Karpas-422 (cell line): Measurements from ENCODE around the gene MAZ. TPM values are rescaled to one million over a fixed set of nuclear protein-coding genes. Genes with fewer than 3 reads are reported as not detected.
"Not testable (repeated sequence)": the region's sequence is repeated elsewhere in the genome, so short reads cannot be mapped to it uniquely, and the experiment has no call there.

Experiments
- DNase-seq: peaks from one replicate; pipeline ENCODE4 v3.0.0-alpha.2; 2015
- H2AFZ ChIP-seq: fragments of 200-600 bp; sonication (generic); 2 replicates; pipeline ENCODE4 v1.6.1; 2014; ENCODE audit warnings: antibody characterized with exemption, low read length, mixed read lengths
- H3K27ac ChIP-seq: fragments of 200-600 bp; sonication (generic); 2 replicates; pipeline ENCODE4 v1.5.1; 2014; ENCODE audit warnings: mild to moderate bottlenecking, low read length, moderate library complexity
- H3K27me3 ChIP-seq: fragments of 200-600 bp; sonication (generic); 2 replicates; pipeline ENCODE4 v1.6.1; 2014; ENCODE audit warnings: low read length, mixed read lengths
- H3K36me3 ChIP-seq: fragments of 200-600 bp; sonication (generic); 2 replicates; pipeline ENCODE4 v1.6.1; 2014; ENCODE audit warnings: low read length, mixed read lengths; ENCODE audit not compliant: insufficient read depth
- H3K4me1 ChIP-seq: fragments of 200-600 bp; sonication (generic); 2 replicates; pipeline ENCODE4 v1.6.1; 2014; ENCODE audit warnings: mild to moderate bottlenecking, low read length, mixed read lengths
- H3K4me2 ChIP-seq: fragments of 200-600 bp; sonication (generic); 2 replicates; pipeline ENCODE4 v1.6.1; 2014; ENCODE audit warnings: low read length, low read depth, mild to moderate bottlenecking; ENCODE audit not compliant: poor library complexity, severe bottlenecking
- H3K4me3 ChIP-seq: fragments of 200-600 bp; sonication (generic); 2 replicates; pipeline ENCODE4 v1.5.1; 2014; ENCODE audit warnings: mild to moderate bottlenecking, antibody characterized with exemption, low read length, mixed read lengths
- H3K79me2 ChIP-seq: fragments of 200-600 bp; sonication (generic); 2 replicates; pipeline ENCODE4 v1.6.1; 2014; ENCODE audit warnings: mild to moderate bottlenecking, low read length, mixed read lengths
- H3K9ac ChIP-seq: fragments of 200-600 bp; sonication (generic); 2 replicates; pipeline ENCODE4 v1.6.0; 2014; ENCODE audit warnings: low read length
- H3K9me2 ChIP-seq: fragments of 200-600 bp; sonication (generic), shearing (Covaris generic); replicated peaks from 2 replicates; pipeline ENCODE4 v1.6.0; 2014; ENCODE audit warnings: mild to moderate bottlenecking, low read length, moderate library complexity; ENCODE audit not compliant: insufficient read depth
- H3K9me3 ChIP-seq: fragments of 300-700, 200-600 bp; sonication (generic); 2 replicates; pipeline ENCODE4 v1.6.1; 2014; ENCODE audit warnings: low read length, mixed read lengths
- H4K20me1 ChIP-seq: fragments of 200-600 bp; sonication (generic); 2 replicates; pipeline ENCODE4 v1.6.1; 2014; ENCODE audit warnings: mild to moderate bottlenecking, antibody characterized with exemption, low read length, low read depth; ENCODE audit not compliant: insufficient read depth
- total RNA-seq: library from RNA; depleted of rRNA; stranded (reverse); fragments of >200 nt; shearing (Covaris generic); gene quantifications from 2 replicates; pipeline ENCODE4 v1.2.3, GENCODE V29; 2014; ENCODE audit warnings: low replicate concordance

Gene MAZ
- total RNA-seq, 1 experiment from 2014 or later = 118 TPM

- Histone ChIP-seq H3K9ac (no peak within 1 kb of the TSS), H3K36me3 (no peaks in the 10 kb centered on the region), H3K79me2 (no peaks in the 10 kb centered on the region), H3K9me3 (no peaks in the 10 kb centered on the region), H3K9me2 (no peaks in the 10 kb centered on the region), H4K20me1 (no peaks in the 10 kb centered on the region), H3K27ac (no peak within 1 kb of the TSS), H2AFZ (no peak within 1 kb of the TSS), H3K4me3 (no peak within 1 kb of the TSS), H3K4me1 (no peaks in the 10 kb centered on the region), H3K27me3 (no peaks in the 10 kb centered on the region), H3K4me2 (no peak within 1 kb of the TSS)
- no peak for DNase-seq
These were observed 28.6 kb upstream of the MAZ start, which contains the start of gene ZG16 for GRCh38 chr16:29777576-29778350. Gene ZG16, plus strand, starts transcription at chr16:29778256. Its CDS starts 1,011 bp downstream, at chr16:29779267.

- Histone ChIP-seq H3K9me2 (no peaks in the 10 kb centered on the region), H3K4me3 (no peak overlapping the region), H3K27me3 (no peaks in the 10 kb centered on the region), H3K9ac (no peak overlapping the region), H3K79me2 (no peaks in the 10 kb centered on the region), H3K4me1 (no peaks in the 10 kb centered on the region), H3K9me3 (no peaks in the 10 kb centered on the region), H3K4me2 (no peak overlapping the region), H2AFZ (no peak overlapping the region), H3K36me3 (no peaks in the 10 kb centered on the region), H3K27ac (no peak overlapping the region), H4K20me1 (no peaks in the 10 kb centered on the region)
- no peak for DNase-seq
These were observed 26.9 kb upstream of the MAZ start for GRCh38 chr16:29779474-29779873.

GRCh38 chr16:29783094-29783953 lies 23.0 kb upstream of the MAZ start:
- H3K27me3 ChIP-seq, DNase-seq, H3K9me3 ChIP-seq, H3K9ac ChIP-seq, H3K4me3 ChIP-seq, H4K20me1 ChIP-seq, H2AFZ ChIP-seq, H3K4me1 ChIP-seq, H3K27ac ChIP-seq, H3K9me2 ChIP-seq, H3K79me2 ChIP-seq, H3K4me2 ChIP-seq, H3K36me3 ChIP-seq: not testable (repeated sequence)

GRCh38 chr16:29784157-29784556 lies 22.2 kb upstream of the MAZ start:
- Histone ChIP-seq H3K9me2 (no peaks in the 10 kb centered on the region), H3K27me3 (no peaks in the 10 kb centered on the region), H4K20me1 (no peaks in the 10 kb centered on the region), H3K79me2 (no peaks in the 10 kb centered on the region), H3K9ac (no peak overlapping the region), H3K27ac (no peak overlapping the region), H3K9me3 (no peaks in the 10 kb centered on the region), H3K4me3 (no peak overlapping the region), H3K36me3 (no peaks in the 10 kb centered on the region), H3K4me1 (no peaks in the 10 kb centered on the region), H2AFZ (no peak overlapping the region), H3K4me2 (no peak overlapping the region)
- DNase-seq = no peak

GRCh38 chr16:29784901-29785500 lies 21.3 kb upstream of the MAZ start:
- no peaks in the 10 kb centered on the region for H3K36me3 ChIP-seq
- no peaks in the 10 kb centered on the region for H4K20me1 ChIP-seq
- no peak overlapping the region for H3K4me3 ChIP-seq
- no peaks in the 10 kb centered on the region for H3K27me3 ChIP-seq
- no peak for DNase-seq
- no peaks in the 10 kb centered on the region for H3K79me2 ChIP-seq
- peaks cover 6% of the 10 kb centered on the region for H3K4me1 ChIP-seq
- no peak overlapping the region for H3K9ac ChIP-seq
- H3K4me2 ChIP-seq = no peak overlapping the region
- H3K9me2 ChIP-seq = no peaks in the 10 kb centered on the region
- no peak overlapping the region for H2AFZ ChIP-seq
- no peak overlapping the region for H3K27ac ChIP-seq
- no peaks in the 10 kb centered on the region for H3K9me3 ChIP-seq

GRCh38 chr16:29787155-29787554 lies 19.2 kb upstream of the MAZ start:
- H3K9me3 ChIP-seq, H3K4me2 ChIP-seq, H3K27me3 ChIP-seq, DNase-seq, H3K9me2 ChIP-seq, H3K27ac ChIP-seq, H3K9ac ChIP-seq, H4K20me1 ChIP-seq, H3K4me3 ChIP-seq, H2AFZ ChIP-seq, H3K36me3 ChIP-seq: not testable (repeated sequence)
- Histone ChIP-seq H3K4me1 (peaks cover 13% of the 10 kb centered on the region), H3K79me2 (peaks cover 16% of the 10 kb centered on the region)

- peak overlapping the region; percentile 90 for H3K9ac ChIP-seq
- peak overlapping the region; percentile 89 for H3K4me3 ChIP-seq
- no peaks in the 10 kb centered on the region for H3K27me3 ChIP-seq
- peaks cover 18% of the 10 kb centered on the region for H3K36me3 ChIP-seq
- H3K79me2 ChIP-seq = peaks cover 42% of the 10 kb centered on the region
- H4K20me1 ChIP-seq = peaks cover 2% of the 10 kb centered on the region; the same call in 1 of the 2 replicates
- peak overlapping the region; percentile 91 for H2AFZ ChIP-seq
- peak overlapping the region; percentile 41 for H3K27ac ChIP-seq
- no peaks in the 10 kb centered on the region for H3K9me2 ChIP-seq
- H3K4me2 ChIP-seq = peak overlapping the region; percentile 86
- DNase-seq = no peak
- H3K9me3 ChIP-seq = no peaks in the 10 kb centered on the region
- peaks cover 21% of the 10 kb centered on the region for H3K4me1 ChIP-seq
These were observed 16.6 kb upstream of the MAZ start for GRCh38 chr16:29789775-29790182.
